CD4-positive, alpha-beta memory T cell (primary cell): ENCODE data around the gene SUSD5. TPM values are rescaled to one million over a fixed set of nuclear protein-coding genes. Genes with fewer than 3 reads are reported as not detected.
"Not testable (repeated sequence)": the region's sequence is repeated elsewhere in the genome, so short reads cannot be mapped to it uniquely, and the experiment has no call there.

ENCODE experiments used
- CTCF ChIA-PET: fragments of 350-600 bp; sonication (Branson Sonifier 250); formaldehyde crosslinking; loops from one replicate; lab custom pipeline; 2021; ENCODE audit warnings: inconsistent platforms; ENCODE audit not compliant: partially characterized antibody; lab: Charles Lee
- POLR2A ChIA-PET: fragments of 350-600 bp; sonication (Branson Sonifier 250); formaldehyde crosslinking; loops from one replicate; lab custom pipeline; 2021; ENCODE audit not compliant: partially characterized antibody; lab: Charles Lee
- DNase-seq, 5 donors: peaks; one replicate each; pipeline versions ENCODE4 v3.0.0 to v3.0.0-alpha.2; 2020 to 2022; ENCODE audit warnings: mixed read lengths in 1 of 5
- H3K27ac ChIP-seq: one replicate; pipeline ENCODE4 v1.7.0; 2013; ENCODE audit warnings: low read depth, low read length
- H3K27me3 ChIP-seq: 2 replicates; pipeline ENCODE4 v1.7.0; 2013; ENCODE audit warnings: mild to moderate bottlenecking, low read length, moderate library complexity; ENCODE audit not compliant: insufficient read depth
- H3K36me3 ChIP-seq: 2 replicates; pipeline ENCODE4 v1.7.0; 2013; ENCODE audit warnings: mild to moderate bottlenecking, low read length, moderate library complexity; ENCODE audit not compliant: insufficient read depth
- H3K4me1 ChIP-seq: 2 replicates; pipeline ENCODE4 v1.7.0; 2013; ENCODE audit warnings: mild to moderate bottlenecking, low read length, moderate library complexity; ENCODE audit not compliant: insufficient read depth
- H3K4me3 ChIP-seq, 2 donors: one replicate each; pipeline ENCODE4 v1.7.0; 2013; ENCODE audit warnings: low read length in 2 of 2, mild to moderate bottlenecking in 1 of 2
- H3K9me3 ChIP-seq, 2 donors: one replicate each; pipeline ENCODE4 v1.7.0; 2013; ENCODE audit warnings: low read length in 2 of 2, control low read depth in 1 of 2; ENCODE audit not compliant: control insufficient read depth in 1 of 2
- H3K27ac Mint-ChIP-seq, 7 donors: one replicate each; pipeline ENCODE4 v1.8.0; 2020 to 2021; ENCODE audit warnings: mixed read lengths in 7 of 7, mild to moderate bottlenecking in 6 of 7, inconsistent platforms in 3 of 7, moderate library complexity in 3 of 7
- H3K27me3 Mint-ChIP-seq, 2 donors: one replicate each; pipeline ENCODE4 v1.8.0; 2020 to 2021; ENCODE audit warnings: mixed read lengths in 2 of 2
- H3K36me3 Mint-ChIP-seq, 2 donors: one replicate each; pipeline ENCODE4 v1.8.0; 2020 to 2021; ENCODE audit warnings: mixed read lengths in 2 of 2, inconsistent platforms in 1 of 2, mild to moderate bottlenecking in 1 of 2
- H3K4me1 Mint-ChIP-seq, 4 donors: one replicate each; pipeline ENCODE4 v1.8.0; 2020 to 2021; ENCODE audit warnings: mixed read lengths in 4 of 4, mild to moderate bottlenecking in 1 of 4
- H3K4me3 Mint-ChIP-seq, 8 donors: one replicate each; pipeline ENCODE4 v1.8.0; 2020 to 2021; ENCODE audit warnings: mixed read lengths in 8 of 8, mild to moderate bottlenecking in 7 of 8, moderate library complexity in 6 of 8, inconsistent platforms in 3 of 8
- H3K9me3 Mint-ChIP-seq, 8 donors: one replicate each; pipeline ENCODE4 v1.8.0; 2020 to 2021; ENCODE audit warnings: mixed read lengths in 8 of 8, mild to moderate bottlenecking in 5 of 8, inconsistent platforms in 3 of 8, moderate library complexity in 1 of 8
- intact Hi-C: fragments of 100-400 bp; cut with micrococcal nuclease; formaldehyde crosslinking; loops from one replicate; pipeline ENCODE4 v1.15.1; 2023
- polyA plus RNA-seq, 2 donors: library from polyadenylated mRNA; unstranded; fragments of 300-500 nt; fragmentation: Illumina TruSeq; gene quantifications; one replicate each; pipeline ENCODE4 v1.2.3, GENCODE V29; 2021
- total RNA-seq, 2 experiments: library from RNA; stranded (reverse); gene quantifications; one replicate each; pipeline ENCODE4 v1.2.3, GENCODE V29; 2021

Gene SUSD5
- total and polyA plus RNA-seq, 4 experiments from 2014 or later, result 0.21 TPM; not detected in 3

DNA sequence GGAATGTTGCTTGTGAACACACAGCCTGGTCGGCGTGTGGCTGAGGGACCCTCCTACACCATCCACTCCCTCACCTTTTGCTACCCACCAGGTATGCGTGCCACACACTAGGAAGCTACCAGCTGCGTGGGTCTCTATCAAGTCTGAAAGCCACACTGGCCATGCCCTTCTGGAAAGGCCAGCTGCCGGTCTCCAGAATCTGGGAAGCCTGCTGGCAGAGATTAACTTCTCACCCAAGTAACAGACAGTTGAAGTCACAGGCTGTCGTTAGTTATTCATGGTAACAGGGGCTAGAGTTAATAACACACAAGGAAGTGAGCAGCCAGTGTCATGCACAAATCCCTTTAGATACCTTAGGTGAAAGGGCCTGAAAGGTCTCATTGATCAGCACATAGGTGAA lies 48.1 kb downstream of the SUSD5 start:
- Histone ChIP-seq H3K4me3 (no peak overlapping the region), H3K27me3 (no peaks in the 10 kb centered on the region), H3K9me3 (no peaks in the 10 kb centered on the region), H3K36me3 (no peaks in the 10 kb centered on the region), H3K27ac (no peak overlapping the region), H3K4me1 (no peaks in the 10 kb centered on the region)
- ChIA-PET POLR2A (no interaction called here), CTCF (no interaction called here)
- intact Hi-C loops, result no loop called here
- no peak overlapping the region for H3K4me3 Mint-ChIP-seq
- H3K36me3 Mint-ChIP-seq, result no peaks in the 10 kb centered on the region
- H3K4me1 Mint-ChIP-seq, result peaks cover 6 to 9% (median 8%) of the 10 kb centered on the region in 4 donors
- no peak for DNase-seq
- H3K9me3 Mint-ChIP-seq, result no peaks in the 10 kb centered on the region
- H3K27ac Mint-ChIP-seq, result no peak overlapping the region
- no peaks in the 10 kb centered on the region for H3K27me3 Mint-ChIP-seq

DNA sequence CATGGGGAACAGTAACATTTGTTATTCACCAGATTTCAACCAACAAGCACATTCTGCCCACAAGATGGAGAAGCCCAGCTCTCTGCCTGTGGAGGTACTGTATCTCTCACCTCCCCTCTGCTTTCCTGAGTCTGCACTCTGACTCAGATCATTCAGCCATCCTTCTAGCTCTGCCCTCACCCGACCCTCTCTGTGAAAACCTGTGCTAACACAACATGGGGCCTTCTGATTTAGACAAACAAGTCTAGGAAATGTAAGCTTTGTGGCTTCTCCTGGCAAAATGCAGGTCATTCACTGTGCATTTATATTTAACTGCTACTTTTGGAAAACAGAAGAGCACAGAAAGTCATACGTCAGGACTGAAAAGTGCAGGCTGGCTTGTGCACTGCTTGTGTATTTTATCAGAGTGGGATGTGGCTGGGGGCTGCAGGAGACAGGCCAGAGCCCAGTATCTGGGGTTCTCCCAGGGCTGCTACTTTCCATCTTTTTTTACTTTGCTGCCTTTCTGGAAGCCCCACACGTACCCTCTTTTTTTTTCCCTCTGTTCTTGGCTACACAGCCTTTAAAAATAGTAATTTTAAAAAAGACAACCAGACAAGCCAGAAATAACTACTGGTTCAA lies 50.8 kb downstream of the SUSD5 start:
- Histone ChIP-seq H3K27ac (no peak overlapping the region), H3K4me1 (no peaks in the 10 kb centered on the region), H3K36me3 (no peaks in the 10 kb centered on the region), H3K4me3 (no peak overlapping the region), H3K9me3 (no peaks in the 10 kb centered on the region), H3K27me3 (no peaks in the 10 kb centered on the region)
- no peak for DNase-seq
- Mint-ChIP-seq H3K27ac (no peak overlapping the region), H3K4me1 (peaks cover 6 to 9% (median 8%) of the 10 kb centered on the region in 4 donors), H3K9me3 (no peaks in the 10 kb centered on the region), H3K4me3 (no peak overlapping the region), H3K36me3 (no peaks in the 10 kb centered on the region), H3K27me3 (no peaks in the 10 kb centered on the region)
- ChIA-PET CTCF (interaction anchor here (0.5 kb wide), 1 partner anchor 266 kb away, joined by 3 read pairs; no protein-coding TSS in a partner anchor), POLR2A (no interaction called here)
- intact Hi-C loops, result no loop called here

DNA sequence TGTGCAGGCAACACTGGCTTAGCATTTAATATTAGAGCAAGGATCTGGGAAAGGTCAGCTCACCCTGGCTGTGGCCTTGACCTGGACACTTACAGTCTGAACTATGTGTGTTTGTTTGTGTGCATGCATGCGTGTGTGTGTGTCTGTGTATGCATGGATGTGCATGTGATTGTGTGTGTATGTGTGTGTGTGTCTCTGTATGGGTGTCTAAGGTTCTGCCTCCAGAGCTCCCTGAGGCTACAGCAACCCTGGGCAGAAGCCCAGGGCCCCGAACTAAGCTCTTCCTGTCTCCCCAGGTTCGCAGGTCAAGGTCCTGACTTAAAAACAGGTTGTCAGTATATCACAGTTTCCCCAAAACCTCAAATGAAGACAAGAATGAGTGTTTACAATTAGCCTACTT lies 51.3 kb downstream of the SUSD5 start:
- Mint-ChIP-seq H3K4me3 (no peak overlapping the region), H3K27ac (no peak overlapping the region), H3K27me3 (no peaks in the 10 kb centered on the region), H3K36me3 (no peaks in the 10 kb centered on the region), H3K9me3 (no peaks in the 10 kb centered on the region), H3K4me1 (peaks cover 6 to 9% (median 8%) of the 10 kb centered on the region in 4 donors)
- Histone ChIP-seq H3K4me1 (no peaks in the 10 kb centered on the region), H3K9me3 (no peaks in the 10 kb centered on the region), H3K36me3 (no peaks in the 10 kb centered on the region), H3K4me3 (no peak overlapping the region), H3K27ac (no peak overlapping the region), H3K27me3 (no peaks in the 10 kb centered on the region)
- CTCF ChIA-PET, result no interaction called here
- no peak for DNase-seq
- intact Hi-C loops, result no loop called here
- POLR2A ChIA-PET, result no interaction called here

DNA sequence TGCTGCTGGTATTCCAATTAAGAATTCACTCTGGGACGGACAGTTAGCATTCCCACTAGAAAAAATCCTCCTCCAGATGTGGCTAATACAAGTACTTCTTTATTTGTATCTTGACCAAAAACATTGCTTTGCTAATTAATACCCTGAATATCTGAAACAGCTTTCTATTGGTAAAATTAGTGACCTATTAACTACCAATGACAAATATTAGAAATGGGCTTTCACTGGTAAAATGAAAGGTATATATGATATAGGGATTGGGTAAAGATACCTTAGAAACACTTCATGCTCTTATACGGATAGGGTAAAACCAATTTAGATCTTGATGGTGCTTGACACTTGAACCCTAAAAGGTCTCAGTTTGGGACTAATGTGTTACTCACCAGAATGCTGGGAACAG lies 52.5 kb downstream of the SUSD5 start:
- CTCF ChIA-PET, result no interaction called here
- no peak overlapping the region for H3K27ac ChIP-seq
- Mint-ChIP-seq H3K4me1 (no peaks in the 10 kb centered on the region), H3K27me3 (peaks cover 4 to 5% of the 10 kb centered on the region in 2 donors), H3K9me3 (peaks cover 0 to 2% (median 0%) of the 10 kb centered on the region in 8 donors), H3K27ac (no peak overlapping the region), H3K4me3 (no peak overlapping the region), H3K36me3 (no peaks in the 10 kb centered on the region)
- POLR2A ChIA-PET, result no interaction called here
- H3K4me1 ChIP-seq, result no peaks in the 10 kb centered on the region
- H3K27me3 ChIP-seq, result no peaks in the 10 kb centered on the region
- no peaks in the 10 kb centered on the region for H3K36me3 ChIP-seq
- H3K9me3 ChIP-seq, result no peaks in the 10 kb centered on the region
- no peak overlapping the region for H3K4me3 ChIP-seq
- DNase-seq, result no peak
- intact Hi-C loops, result no loop called here

DNA sequence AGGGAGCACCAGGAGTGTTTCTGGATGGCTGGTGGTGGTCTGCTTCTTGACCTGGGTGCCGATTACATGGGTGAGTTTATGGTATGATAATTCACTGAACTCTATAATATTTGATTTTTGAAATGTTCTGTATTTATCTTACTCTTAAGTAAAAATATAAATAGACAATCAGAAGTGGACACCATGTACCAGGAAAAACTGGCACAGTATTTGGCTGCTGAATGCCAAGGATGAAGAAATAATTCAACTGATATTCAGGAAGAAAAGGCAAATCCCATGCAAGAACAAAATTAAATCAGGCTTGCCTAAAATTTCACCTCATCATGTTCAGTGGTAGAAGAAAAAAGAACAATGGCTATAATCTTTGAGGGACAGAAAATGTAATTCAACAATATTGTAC lies 53.2 kb downstream of the SUSD5 start:
- peaks cover 10 to 11% of the 10 kb centered on the region in 2 donors for H3K27me3 Mint-ChIP-seq
- DNase-seq, result no peak
- H3K4me3 Mint-ChIP-seq, result no peak overlapping the region
- H3K36me3 Mint-ChIP-seq, result no peaks in the 10 kb centered on the region
- intact Hi-C loops, result no loop called here
- H3K4me1 ChIP-seq, result no peaks in the 10 kb centered on the region
- H3K9me3 ChIP-seq, result no peaks in the 10 kb centered on the region
- no peaks in the 10 kb centered on the region for H3K4me1 Mint-ChIP-seq
- H3K27ac ChIP-seq, result no peak overlapping the region
- no peaks in the 10 kb centered on the region for H3K36me3 ChIP-seq
- POLR2A ChIA-PET, result no interaction called here
- H3K9me3 Mint-ChIP-seq, result peaks cover 0 to 2% (median 0%) of the 10 kb centered on the region in 8 donors
- no peaks in the 10 kb centered on the region for H3K27me3 ChIP-seq
- H3K4me3 ChIP-seq, result no peak overlapping the region
- H3K27ac Mint-ChIP-seq, result no peak overlapping the region
- CTCF ChIA-PET, result no interaction called here

DNA sequence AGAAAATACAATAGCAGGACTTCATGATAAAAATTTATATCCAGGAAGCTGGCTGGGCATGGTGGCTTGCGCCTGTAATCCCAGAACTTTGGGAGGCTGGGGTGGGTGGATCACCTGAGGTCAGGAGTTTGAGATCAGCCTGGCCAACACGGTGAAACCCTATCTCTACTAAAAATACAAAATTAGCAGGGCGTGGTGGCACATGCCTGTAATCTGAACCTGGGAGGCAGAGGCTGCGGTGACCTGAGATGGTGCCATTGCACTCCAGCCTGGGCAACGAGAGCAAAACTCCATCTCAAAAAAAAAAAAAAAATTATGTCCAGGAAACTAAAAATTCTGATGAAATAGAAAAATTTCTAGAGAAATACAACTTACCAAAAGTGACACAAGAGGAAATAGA lies 56.0 kb downstream of the SUSD5 start:
- DNase-seq, POLR2A ChIA-PET, H3K36me3 ChIP-seq, H3K36me3 Mint-ChIP-seq, CTCF ChIA-PET, H3K9me3 Mint-ChIP-seq, H3K4me1 ChIP-seq, H3K27ac Mint-ChIP-seq, H3K27me3 ChIP-seq, H3K27ac ChIP-seq, H3K4me3 Mint-ChIP-seq, intact Hi-C loops, H3K9me3 ChIP-seq, H3K4me1 Mint-ChIP-seq, H3K4me3 ChIP-seq: not testable (repeated sequence)
- peaks cover 27 to 31% of the 10 kb centered on the region in 2 donors for H3K27me3 Mint-ChIP-seq

DNA sequence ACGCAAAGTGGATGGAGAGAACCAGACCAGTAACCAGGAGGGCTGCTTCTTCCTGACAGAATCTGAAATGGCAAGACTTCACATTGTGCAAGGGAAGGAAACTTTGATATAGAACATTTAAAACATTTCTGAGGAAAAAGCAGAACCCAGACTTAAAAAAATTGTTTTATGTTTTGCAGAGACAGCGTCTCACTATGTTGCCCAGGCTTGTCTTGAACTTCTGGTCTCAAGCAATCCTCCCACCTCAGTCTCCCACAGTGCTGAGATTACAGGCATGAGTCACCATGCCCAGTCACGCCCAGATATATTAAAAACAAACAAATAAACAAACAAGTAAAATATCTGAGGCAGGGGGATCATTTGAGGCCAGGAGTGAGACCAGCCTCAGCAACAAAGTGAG lies 58.6 kb downstream of the SUSD5 start:
- Histone ChIP-seq H3K36me3 (no peaks in the 10 kb centered on the region), H3K4me3 (no peak overlapping the region), H3K9me3 (no peaks in the 10 kb centered on the region), H3K4me1 (no peaks in the 10 kb centered on the region), H3K27ac (no peak overlapping the region), H3K27me3 (no peaks in the 10 kb centered on the region)
- H3K4me3 Mint-ChIP-seq, result no peak overlapping the region
- no peak for DNase-seq
- no peaks in the 10 kb centered on the region for H3K36me3 Mint-ChIP-seq
- peaks cover 41 to 43% of the 10 kb centered on the region in 2 donors for H3K27me3 Mint-ChIP-seq
- H3K4me1 Mint-ChIP-seq, result no peaks in the 10 kb centered on the region
- CTCF ChIA-PET, result no interaction called here
- H3K27ac Mint-ChIP-seq, result no peak overlapping the region
- intact Hi-C loops, result no loop called here
- POLR2A ChIA-PET, result no interaction called here
- H3K9me3 Mint-ChIP-seq, result peaks cover 0 to 4% (median 0%) of the 10 kb centered on the region in 8 donors
